ENCODE results near the gene SHTN1. TPM values are rescaled to one million over a fixed set of nuclear protein-coding genes. Genes with fewer than 3 reads are reported as not detected.

Gene SHTN1
- total and polyA plus RNA-seq, 2 of the 4 experiments (the other 2 are of a cell fraction): 0.54 to 2.3 TPM

DNA sequence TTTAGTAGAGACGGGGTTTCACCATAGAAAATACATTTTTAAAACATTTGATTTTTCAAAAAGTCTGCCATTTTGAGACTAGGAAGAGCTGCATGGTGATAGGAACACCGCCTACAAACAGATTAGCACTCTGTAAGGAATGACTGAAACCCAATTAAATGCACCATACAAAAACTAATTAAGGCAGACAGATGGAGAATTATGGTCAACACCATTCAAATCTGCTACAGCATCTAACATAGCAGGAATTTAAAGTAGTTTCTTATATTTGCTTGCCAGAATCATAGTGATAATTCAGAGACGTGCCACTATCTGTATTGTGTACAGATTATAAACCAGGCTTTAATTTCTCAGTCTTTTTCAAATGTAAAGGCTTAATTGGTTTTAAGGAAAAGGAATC lies 87.5 kb downstream of the SHTN1 start:
- ATAC-seq (ENCODE audit: low read depth): no peak

More for the DNA sequence above, 87.5 kb downstream of the SHTN1 start:
- H2BK120ac ChIP-seq (ENCODE audit: low read depth, low read length): no peak overlapping the region
- no peak overlapping the region for H4K8ac ChIP-seq (ENCODE audit: low read depth in 2 of 2, low read length in 2 of 2)
- no peak overlapping the region for H4K91ac ChIP-seq (ENCODE audit: insufficient read depth, low read depth, low read length)
- H3K4me1 ChIP-seq (ENCODE audit: control insufficient read depth, insufficient read depth, low read length): no peaks in the 10 kb centered on the region
- H2BK15ac ChIP-seq (ENCODE audit: low read depth, low read length): no peak overlapping the region
- H3K14ac ChIP-seq (replicated peaks; ENCODE audit: low read depth, low read length): no peak overlapping the region
- H4K20me1 ChIP-seq (ENCODE audit: insufficient read depth, low read length): no peaks in the 10 kb centered on the region
- no peak overlapping the region for H2AFZ ChIP-seq (replicated peaks; ENCODE audit: low read length, poor library complexity)
- no peak overlapping the region for H4K5ac ChIP-seq (ENCODE audit: low read depth, low read length)
- 0 out of 2 replicates have a peak, but pooled peaks cover 1% of the 10 kb centered on the region for H3K36me3 ChIP-seq (ENCODE audit: control insufficient read depth, insufficient read depth, low read length)
- DNase-seq: no peak
- H3K27me3 ChIP-seq (ENCODE audit: control insufficient read depth, insufficient read depth, low read length): no peaks in the 10 kb centered on the region
- no peak overlapping the region for H2BK20ac ChIP-seq (ENCODE audit: low read depth, low read length)
- ChIA-PET CTCF (interaction anchor here (1.0 kb wide), 1 partner anchor 10 kb away, joined by 4 read pairs; no protein-coding TSS in a partner anchor), POLR2A (ENCODE audit: unreplicated experiment) (no interaction called here)
- TF ChIP-seq, protein P1, sequence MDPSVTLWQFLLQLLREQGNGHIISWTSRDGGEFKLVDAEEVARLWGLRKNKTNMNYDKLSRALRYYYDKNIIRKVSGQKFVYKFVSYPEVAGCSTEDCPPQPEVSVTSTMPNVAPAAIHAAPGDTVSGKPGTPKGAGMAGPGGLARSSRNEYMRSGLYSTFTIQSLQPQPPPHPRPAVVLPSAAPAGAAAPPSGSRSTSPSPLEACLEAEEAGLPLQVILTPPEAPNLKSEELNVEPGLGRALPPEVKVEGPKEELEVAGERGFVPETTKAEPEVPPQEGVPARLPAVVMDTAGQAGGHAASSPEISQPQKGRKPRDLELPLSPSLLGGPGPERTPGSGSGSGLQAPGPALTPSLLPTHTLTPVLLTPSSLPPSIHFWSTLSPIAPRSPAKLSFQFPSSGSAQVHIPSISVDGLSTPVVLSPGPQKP (IDR thresholded peaks at IDR 0.05; ENCODE audit: borderline replicate concordance, low read depth, low read length): no peak
- TF ChIP-seq RAD21 (IDR thresholded peaks at IDR 0.05; ENCODE audit: low read length): no peak
- no peak for TF ChIP-seq CEBPB (IDR thresholded peaks at IDR 0.05; ENCODE audit: low read depth, low read length)
- TF ChIP-seq RCOR1 (IDR thresholded peaks at IDR 0.05; ENCODE audit: insufficient replicate concordance, low read length): no peak
- TF ChIP-seq FOS (IDR thresholded peaks at IDR 0.05; ENCODE audit: low read depth, low read length): no peak
- TF ChIP-seq RFX5 (IDR thresholded peaks at IDR 0.05; ENCODE audit: low read depth, low read length): no peak
- no peak for TF ChIP-seq BHLHE40 (IDR thresholded peaks at IDR 0.05; ENCODE audit: low read depth, low read length)
- TF ChIP-seq MAZ (IDR thresholded peaks at IDR 0.05; ENCODE audit: borderline replicate concordance, low read depth, low read length): no peak
- TF ChIP-seq, protein P2, sequence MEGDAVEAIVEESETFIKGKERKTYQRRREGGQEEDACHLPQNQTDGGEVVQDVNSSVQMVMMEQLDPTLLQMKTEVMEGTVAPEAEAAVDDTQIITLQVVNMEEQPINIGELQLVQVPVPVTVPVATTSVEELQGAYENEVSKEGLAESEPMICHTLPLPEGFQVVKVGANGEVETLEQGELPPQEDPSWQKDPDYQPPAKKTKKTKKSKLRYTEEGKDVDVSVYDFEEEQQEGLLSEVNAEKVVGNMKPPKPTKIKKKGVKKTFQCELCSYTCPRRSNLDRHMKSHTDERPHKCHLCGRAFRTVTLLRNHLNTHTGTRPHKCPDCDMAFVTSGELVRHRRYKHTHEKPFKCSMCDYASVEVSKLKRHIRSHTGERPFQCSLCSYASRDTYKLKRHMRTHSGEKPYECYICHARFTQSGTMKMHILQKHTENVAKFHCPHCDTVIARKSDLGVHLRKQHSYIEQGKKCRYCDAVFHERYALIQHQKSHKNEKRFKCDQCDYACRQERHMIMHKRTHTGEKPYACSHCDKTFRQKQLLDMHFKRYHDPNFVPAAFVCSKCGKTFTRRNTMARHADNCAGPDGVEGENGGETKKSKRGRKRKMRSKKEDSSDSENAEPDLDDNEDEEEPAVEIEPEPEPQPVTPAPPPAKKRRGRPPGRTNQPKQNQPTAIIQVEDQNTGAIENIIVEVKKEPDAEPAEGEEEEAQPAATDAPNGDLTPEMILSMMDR (conservative IDR thresholded peaks at IDR 0.05; ENCODE audit: low read depth, low read length): no peak
- no peak for TF ChIP-seq CHD1 (IDR thresholded peaks at IDR 0.05; ENCODE audit: low read depth, low read length)
- no peak overlapping the region for H2AK9ac ChIP-seq (replicated peaks; ENCODE audit: low read depth, low read length, poor library complexity)
- no peak overlapping the region for H3K4me3 ChIP-seq (ENCODE audit: insufficient read depth, low read depth, low read length)
- H3K9ac ChIP-seq (ENCODE audit: low read depth, low read length): no peak overlapping the region
- H3K27ac ChIP-seq (ENCODE audit: insufficient read depth, low read length): no peak overlapping the region
- H3K18ac ChIP-seq (ENCODE audit: low read depth, low read length): no peak overlapping the region
- no peaks in the 10 kb centered on the region for H3K9me3 ChIP-seq (ENCODE audit: control insufficient read depth, insufficient read depth, low read length)
- H2BK5ac ChIP-seq (ENCODE audit: low read depth, low read length, poor library complexity, severe bottlenecking): no peak overlapping the region
- no peak overlapping the region for H2AK5ac ChIP-seq (ENCODE audit: low read depth, low read length)
- H3K9me1 ChIP-seq (ENCODE audit: insufficient read depth, low read length): no peaks in the 10 kb centered on the region
- intact Hi-C loops (cut with micrococcal nuclease) (no loop called here), dilution Hi-C loops (cut with HindIII; ENCODE audit: low sequenced_read_pairs, unreplicated experiment) (no loop called here), in situ Hi-C loops (cut with MboI; ENCODE audit: low sequenced_read_pairs) (no loop called here)
- H3K4me2 ChIP-seq (ENCODE audit: low read depth, low read length): no peak overlapping the region
- no TSS peak for BruUV-seq (replicated peaks)
- no CpG with 5 or more reads among the region's 3 CpGs for WGBS, 2 experiments (ENCODE audit: extremely low coverage in 2 of 2, insufficient read length in 1 of 2)
- H3K4ac ChIP-seq (ENCODE audit: low read depth, low read length): no peak overlapping the region
- no peaks in the 10 kb centered on the region for H3K79me1 ChIP-seq (ENCODE audit: low read depth in 1 of 2, low read length in 2 of 2)
- no peak overlapping the region for H3K56ac ChIP-seq (ENCODE audit: extremely low read depth, insufficient read depth, low read length)
- H3K23ac ChIP-seq (ENCODE audit: low read depth, low read length): no peak overlapping the region
